Psoas muscle (tissue), 8 donors: ENCODE data around the gene FAM153A. TPM values are rescaled to one million over a fixed set of nuclear protein-coding genes. Genes with fewer than 3 reads are reported as not detected.
"Not testable (repeated sequence)": the region's sequence is repeated elsewhere in the genome, so short reads cannot be mapped to it uniquely, and the experiment has no call there.

Source experiments
- ATAC-seq, 4 donors: fragments of 200-7000 bp; cut with Tn5 transposase; one replicate each; pipeline ENCODE4 v1.9.1; 2020; ENCODE audit warnings: moderate library complexity in 3 of 4, mild to moderate bottlenecking in 2 of 4
- DNase-seq, 2 donors: peaks; one replicate each; pipeline ENCODE4 v3.0.0-alpha.2; 2020
- H3K27ac ChIP-seq: fragments of 200-600 bp; one replicate; pipeline ENCODE4 v1.8.0; 2022
- H3K27me3 ChIP-seq, 3 donors: fragments of 200-600 bp in 1 of 3; one replicate each; pipeline versions ENCODE4 v1.6.1 to v1.8.0; 2013 to 2022; ENCODE audit warnings: low read length in 2 of 3, mild to moderate bottlenecking in 2 of 3, moderate library complexity in 1 of 3; ENCODE audit not compliant: insufficient read depth in 3 of 3
- H3K36me3 ChIP-seq, 2 donors: fragments of 200-600 bp in 1 of 2; one replicate each; pipeline versions ENCODE4 v1.6.1 to v1.8.0; 2013 to 2022; ENCODE audit warnings: low read depth in 1 of 2, mild to moderate bottlenecking in 1 of 2, moderate library complexity in 1 of 2; ENCODE audit not compliant: insufficient read depth in 1 of 2
- H3K4me1 ChIP-seq: fragments of 200-600 bp; one replicate; pipeline ENCODE4 v1.8.0; 2022
- H3K4me3 ChIP-seq: fragments of 200-600 bp; one replicate; pipeline ENCODE4 v1.8.0; 2022; ENCODE audit warnings: mild to moderate bottlenecking
- H3K9me3 ChIP-seq: fragments of 200-600 bp; one replicate; pipeline ENCODE4 v1.8.0; 2022
- WGBS, 3 donors: extraction: QIAGEN DNeasy Blood & Tissue Kit; methylation state at CpG; one replicate each; pipeline versions ENCODE4 v1.1.6 to v1.1.7; 2013; 5-methylcytosine and 5-hydroxymethylcytosine counted together
- intact Hi-C, 2 donors: fragments of 100-400 bp; cut with DNase I; formaldehyde crosslinking; loops; one replicate each; pipeline versions ENCODE4 v1.11.0 to v1.14.2; 2022
- polyA plus RNA-seq, 3 donors: library from polyadenylated mRNA; stranded (reverse); fragments of 200-250 nt; gene quantifications; one replicate each; pipeline ENCODE4 v1.2.3, GENCODE V29; 2013
- total RNA-seq, 4 donors: library from RNA; stranded (reverse); fragmentation: NEBNext Ultra II Directional in 2 of 4; extraction: Animal tissue kit (Norgen Biotek cat#: 25700) in 2 of 4; gene quantifications; one replicate each; pipeline versions ENCODE4 v1.2.1 to v1.2.4, GENCODE V29; 2021 to 2023
- donor health status: healthy with polysubstance abuse.
- donor health status: DM: no; HTN: no; CAD: no; lungs with moderate emphysema.
- donor health status: Bipolar disorder and iron deficiency.
- donor health status: healthy.
- donor health status: DM: yes; HTN: yes; CAD: no.
- donor health status: DM: no; HTN: no; CAD: no.
- donor health status: DM: no; HTN: no; CAD: no.
- donor health status: DM: yes; HTN: yes; CAD: no.

The FAM153A gene
- total and polyA plus RNA-seq, 7 donors = 0.04 to 1.1 (median 0.16) TPM; not detected in 2

- intact Hi-C loops, H3K4me3 ChIP-seq: not testable (repeated sequence)
Observed at GRCh38 chr5:177689011-177689610, 93.6 kb downstream of the FAM153A start.

GRCh38 chr5:177688091-177688490 is 94.6 kb downstream of the FAM153A start:
- H3K4me3 ChIP-seq, DNase-seq, H3K36me3 ChIP-seq, intact Hi-C loops, H3K4me1 ChIP-seq, ATAC-seq, H3K27ac ChIP-seq, H3K27me3 ChIP-seq, H3K9me3 ChIP-seq: not testable (repeated sequence)
- WGBS, 3 donors = 95 to 100% (median 99%) methylated on average over 3 to 16 of the region's 32 CpGs

More at GRCh38 chr5:177689011-177689610, 93.6 kb downstream of the FAM153A start:
- DNase-seq, H3K36me3 ChIP-seq, H3K4me1 ChIP-seq, H3K27me3 ChIP-seq, H3K9me3 ChIP-seq, H3K27ac ChIP-seq, ATAC-seq: not testable (repeated sequence)
- WGBS, 3 donors = 81 to 88% (median 86%) methylated on average over 8 to 12 of the region's 12 CpGs

GRCh38 chr5:177681920-177682319 is 100.8 kb downstream of the FAM153A start:
- intact Hi-C loops, H3K9me3 ChIP-seq, ATAC-seq, H3K4me1 ChIP-seq, H3K4me3 ChIP-seq, DNase-seq, H3K27me3 ChIP-seq, H3K36me3 ChIP-seq, H3K27ac ChIP-seq: not testable (repeated sequence)
- WGBS, 3 donors = 53 to 81% (median 56%) methylated on average over 1 of the region's 1 CpG

Other genes with a start within 250 kb of the FAM153A start
- gene FAM193B, start 228.3 kb downstream of the FAM153A start, total RNA-seq = 10 to 100 TPM; 27.2 to 36.7 (median 30.3) TPM
- gene FAM193B, start 228.3 kb downstream of the FAM153A start, polyA plus RNA-seq = 10 to 100 TPM; 26.9 to 31.2 (median 27.0) TPM
- gene TMED9, start 190.7 kb downstream of the FAM153A start, total RNA-seq = 10 to 100 TPM; 47.5 to 71.9 (median 56.7) TPM
- 100 to 1,000 TPM in 2 of 3 donors, 10 to 100 TPM in 1; 78.3 to 185 (median 115) TPM for gene TMED9, start 190.7 kb downstream of the FAM153A start, polyA plus RNA-seq
- gene B4GALT7, start 182.8 kb downstream of the FAM153A start, total RNA-seq = 10 to 100 TPM; 12.7 to 18.5 (median 14.1) TPM
- gene B4GALT7, start 182.8 kb downstream of the FAM153A start, polyA plus RNA-seq = 10 to 100 TPM; 13.0 to 23.1 (median 15.1) TPM
- gene PROP1, start 213.3 kb upstream of the FAM153A start, total RNA-seq = not detected
- gene PROP1, start 213.3 kb upstream of the FAM153A start, polyA plus RNA-seq = not detected